Endothelial cell of umbilical vein (primary cell): ENCODE measurements around the gene TNKS1BP1.

Source experiments
- EZH2 ChIP-seq: IDR thresholded peaks from 2 replicates; pipeline ENCODE4 v1.6.1; 2012; ENCODE audit warnings: borderline replicate concordance, low read depth, mild to moderate bottlenecking, moderate library complexity, low read length, inconsistent platforms; ENCODE audit not compliant: severe bottlenecking
- GATA2 ChIP-seq: IDR thresholded peaks from 2 replicates; pipeline ENCODE4 v1.7.0; 2011; ENCODE audit warnings: low read depth, mild to moderate bottlenecking, moderate library complexity, mixed read lengths, low read length; ENCODE audit not compliant: insufficient read length, insufficient read depth
- JUN ChIP-seq: IDR thresholded peaks from 2 replicates; pipeline ENCODE4 v1.6.1; 2011; ENCODE audit warnings: borderline replicate concordance, low read depth; ENCODE audit not compliant: insufficient read length, insufficient read depth
- POLR2A ChIP-seq: IDR thresholded peaks from 2 replicates; pipeline ENCODE4 v1.6.1; 2012; ENCODE audit warnings: low read depth, mild to moderate bottlenecking, control low read depth, low read length
- POLR2AphosphoS5 ChIP-seq: IDR thresholded peaks from 2 replicates; pipeline ENCODE4 v1.6.1; 2012; ENCODE audit warnings: low read depth, mild to moderate bottlenecking, control low read depth, low read length, moderate library complexity; ENCODE audit not compliant: insufficient read depth
- TF ChIP-seq, protein P1 (sequence below), 2 donors: IDR thresholded peaks; 1 replicate in 1 of 2; 2 replicates in 1 of 2; pipeline ENCODE4 v1.5.1; 2011; ENCODE audit warnings: low read length in 2 of 2, mild to moderate bottlenecking in 2 of 2, moderate library complexity in 2 of 2, control low read depth in 1 of 2, inconsistent platforms in 1 of 2, low read depth in 1 of 2; ENCODE audit not compliant: insufficient read depth in 1 of 2; ENCODE audit errors: extremely low read depth in 1 of 2

GRCh38 chr11:57314221-57314973 is 10.4 kb downstream of the TNKS1BP1 start:
- TF ChIP-seq, protein P1, sequence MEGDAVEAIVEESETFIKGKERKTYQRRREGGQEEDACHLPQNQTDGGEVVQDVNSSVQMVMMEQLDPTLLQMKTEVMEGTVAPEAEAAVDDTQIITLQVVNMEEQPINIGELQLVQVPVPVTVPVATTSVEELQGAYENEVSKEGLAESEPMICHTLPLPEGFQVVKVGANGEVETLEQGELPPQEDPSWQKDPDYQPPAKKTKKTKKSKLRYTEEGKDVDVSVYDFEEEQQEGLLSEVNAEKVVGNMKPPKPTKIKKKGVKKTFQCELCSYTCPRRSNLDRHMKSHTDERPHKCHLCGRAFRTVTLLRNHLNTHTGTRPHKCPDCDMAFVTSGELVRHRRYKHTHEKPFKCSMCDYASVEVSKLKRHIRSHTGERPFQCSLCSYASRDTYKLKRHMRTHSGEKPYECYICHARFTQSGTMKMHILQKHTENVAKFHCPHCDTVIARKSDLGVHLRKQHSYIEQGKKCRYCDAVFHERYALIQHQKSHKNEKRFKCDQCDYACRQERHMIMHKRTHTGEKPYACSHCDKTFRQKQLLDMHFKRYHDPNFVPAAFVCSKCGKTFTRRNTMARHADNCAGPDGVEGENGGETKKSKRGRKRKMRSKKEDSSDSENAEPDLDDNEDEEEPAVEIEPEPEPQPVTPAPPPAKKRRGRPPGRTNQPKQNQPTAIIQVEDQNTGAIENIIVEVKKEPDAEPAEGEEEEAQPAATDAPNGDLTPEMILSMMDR (IDR thresholded peaks at IDR 0.05; ENCODE audit: extremely low read depth in 1 of 2, insufficient read depth in 1 of 2, low read depth in 1 of 2, low read length in 2 of 2) = no peak
- TF ChIP-seq GATA2 (no peak), POLR2A (no peak), EZH2 (no peak), POLR2AphosphoS5 (no peak), JUN (no peak)
